GM13977 (cell line): ENCODE data around the gene KDM7A.

Experiments used
- DNase-seq: peaks from one replicate; pipeline ENCODE4 v3.0.0; 2012; ENCODE audit warnings: low spot score
- CTCF ChIP-seq: IDR thresholded peaks from 2 replicates; pipeline ENCODE4 v1.5.1; 2012; ENCODE audit warnings: mild to moderate bottlenecking, control low read depth; ENCODE audit not compliant: insufficient read depth; ENCODE audit errors: extremely low read depth, missing control alignments
- in situ Hi-C: fragments of 300-500 bp; cut with MboI; formaldehyde crosslinking; loops from one replicate; pipeline ENCODE4 v1.12.0; 2022; ENCODE audit warnings: low sequenced_read_pairs, low pct_unique_long_range_greater_than_20kb, mixed read lengths, inconsistent platforms; ENCODE audit not compliant: unreplicated experiment

The KDM7A gene

GRCh38 chr7:140200061-140200989 is 23.5 kb upstream of the KDM7A start:
- DNase-seq, result no peak
- in situ Hi-C loops, result no loop called here
- no peak for TF ChIP-seq CTCF

GRCh38 chr7:140197938-140198337 is 21.2 kb upstream of the KDM7A start:
- no peak for DNase-seq
- no peak for TF ChIP-seq CTCF
- in situ Hi-C loops, result no loop called here

GRCh38 chr7:140197218-140197890 is 20.6 kb upstream of the KDM7A start:
- in situ Hi-C loops, result no loop called here
- DNase-seq, result no peak
- no peak for TF ChIP-seq CTCF

- DNase-seq, result no peak
- in situ Hi-C loops, result no loop called here
- TF ChIP-seq CTCF, result no peak
Observed at GRCh38 chr7:140196361-140197217, 19.8 kb upstream of the KDM7A start.

GRCh38 chr7:140195859-140196258 is 19.1 kb upstream of the KDM7A start:
- no peak for DNase-seq
- in situ Hi-C loops, result no loop called here
- no peak for TF ChIP-seq CTCF

GRCh38 chr7:140192620-140193019 is 15.8 kb upstream of the KDM7A start:
- DNase-seq, result no peak
- no peak for TF ChIP-seq CTCF
- in situ Hi-C loops, result no loop called here
